Stimulated activated CD4-positive, alpha-beta T cell treated with anti-CD3 and anti-CD28 coated beads, Interleukin-4, amount 100 ng/mL, for 4 hours (primary cell): ENCODE results near the gene OAT.
"Not testable (repeated sequence)": the region's sequence is repeated elsewhere in the genome, so short reads cannot be mapped to it uniquely, and the experiment has no call there.

Source experiments
- DNase-seq, 2 experiments: peaks; one replicate each; pipeline ENCODE4 v3.0.0-alpha.2; 2020

Gene OAT

GRCh38 chr10:124376411-124376810, 42.3 kb downstream of the OAT start:
- no peak for DNase-seq

DNA sequence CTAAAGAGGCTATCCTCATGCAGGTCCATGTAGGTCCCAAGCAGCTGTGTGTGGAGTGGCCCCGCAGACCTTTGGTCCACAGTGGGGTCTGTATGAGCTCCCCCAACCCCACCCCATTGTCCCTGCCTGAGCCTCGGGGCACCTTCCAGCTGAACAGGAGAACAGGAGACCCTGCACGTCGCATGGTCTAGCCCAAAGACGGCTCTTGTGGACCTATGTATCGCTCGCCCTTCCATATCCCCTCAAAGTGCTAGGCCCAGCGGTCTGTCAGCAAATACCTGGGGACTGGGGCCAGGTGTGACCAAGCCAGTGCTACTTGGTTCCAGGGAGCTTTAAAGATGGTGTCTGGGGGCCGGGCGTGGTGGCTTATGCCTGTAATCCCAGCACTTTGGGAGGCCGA, 43.0 kb downstream of the OAT start:
- DNase-seq, result no peak

- DNase-seq, result no peak
These were observed 43.4 kb downstream of the OAT start for GRCh38 chr10:124375353-124375614.

GRCh38 chr10:124374535-124375352, 44.0 kb downstream of the OAT start:
- no peak for DNase-seq

GRCh38 chr10:124372899-124373298, 45.8 kb downstream of the OAT start:
- no peak for DNase-seq

DNA sequence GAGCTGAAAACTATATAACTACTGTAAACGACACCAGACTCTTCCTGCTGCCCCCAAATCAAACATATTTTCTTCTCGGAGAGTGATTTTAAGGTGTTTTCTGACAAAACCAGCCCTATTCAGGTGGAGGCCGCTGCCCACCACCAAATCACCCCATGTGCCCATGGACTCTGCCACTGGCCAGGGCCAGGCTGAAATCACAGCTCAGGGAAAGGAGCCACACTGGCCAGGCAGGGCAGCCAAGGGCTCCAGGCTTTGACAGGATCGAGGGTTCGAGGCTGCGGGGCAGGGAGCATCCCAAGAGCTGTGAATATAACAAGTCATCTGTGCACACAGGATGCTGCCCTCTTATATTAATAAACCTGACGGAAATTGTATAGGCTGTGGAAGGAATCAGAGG, 48.3 kb downstream of the OAT start:
- DNase-seq, result no peak

DNA sequence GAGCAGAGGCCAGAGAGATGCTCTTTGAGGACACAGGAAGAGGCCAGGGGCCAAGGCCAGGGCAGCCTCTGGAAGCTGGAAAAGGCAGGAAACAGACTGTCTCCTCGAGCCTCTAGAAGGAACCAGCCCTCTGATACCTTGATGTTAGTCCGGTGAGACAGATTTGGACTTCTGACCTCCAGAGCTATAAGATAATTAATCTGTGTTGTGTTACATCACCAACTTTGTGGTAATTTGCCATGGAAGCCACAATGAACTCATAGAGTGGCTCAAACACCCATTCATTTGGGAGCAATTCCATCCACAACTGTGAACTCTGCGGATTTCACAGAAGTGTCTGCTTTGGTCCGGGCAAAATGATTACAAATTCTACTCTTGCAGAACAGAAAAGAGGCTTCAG, 48.7 kb downstream of the OAT start:
- no peak for DNase-seq

GRCh38 chr10:124369533-124369932, 49.2 kb downstream of the OAT start:
- DNase-seq, result not testable (repeated sequence)

- DNase-seq, result no peak
These were observed 49.7 kb downstream of the OAT start for GRCh38 chr10:124369066-124369465.

DNA sequence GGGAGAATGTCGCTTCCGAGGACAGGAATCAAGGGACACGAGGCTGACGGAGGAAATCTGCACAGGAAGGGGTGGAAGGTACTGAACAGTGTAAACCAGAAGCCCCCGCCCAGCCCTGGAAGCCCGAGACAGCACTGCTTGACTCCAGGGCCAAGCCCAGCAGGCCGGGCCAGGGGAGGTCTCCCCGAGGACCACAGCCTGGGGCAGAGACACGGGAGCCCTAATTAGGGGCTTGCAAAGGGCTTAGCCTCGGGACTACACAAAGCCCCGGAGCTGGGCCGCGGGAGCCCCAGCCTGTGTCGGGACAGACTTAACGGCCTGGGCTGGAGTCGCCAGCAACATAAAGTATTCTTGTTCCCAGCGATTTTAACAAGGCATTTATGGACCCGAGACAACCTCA, 50.8 kb downstream of the OAT start:
- DNase-seq, result no peak

- DNase-seq, result no peak
These were observed 51.3 kb downstream of the OAT start for GRCh38 chr10:124367414-124367813.

DNA sequence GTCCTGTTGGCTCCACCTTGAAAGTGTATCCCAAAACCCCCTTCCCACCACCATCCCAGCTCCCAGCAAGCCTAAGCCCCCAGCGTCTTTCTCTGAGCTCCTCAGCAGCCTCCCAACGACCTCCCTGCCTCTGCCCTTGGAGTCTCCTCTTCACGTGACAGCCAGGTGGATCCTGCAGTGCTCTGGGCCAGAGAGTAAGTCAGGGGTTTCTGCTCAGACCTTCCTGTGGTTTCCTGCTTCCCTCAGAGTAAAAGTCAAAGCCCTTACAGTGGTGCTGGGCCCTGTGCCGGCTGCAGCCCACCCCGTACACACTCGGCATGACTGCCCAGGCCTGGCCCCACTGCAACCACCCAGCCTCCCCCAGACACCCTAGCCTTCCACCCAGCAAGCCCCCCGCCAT, 51.9 kb downstream of the OAT start:
- no peak for DNase-seq

- no peak for DNase-seq
These were observed 52.4 kb downstream of the OAT start for GRCh38 chr10:124366343-124366742.

GRCh38 chr10:124364674-124365073, 54.0 kb downstream of the OAT start:
- DNase-seq, result no peak

DNA sequence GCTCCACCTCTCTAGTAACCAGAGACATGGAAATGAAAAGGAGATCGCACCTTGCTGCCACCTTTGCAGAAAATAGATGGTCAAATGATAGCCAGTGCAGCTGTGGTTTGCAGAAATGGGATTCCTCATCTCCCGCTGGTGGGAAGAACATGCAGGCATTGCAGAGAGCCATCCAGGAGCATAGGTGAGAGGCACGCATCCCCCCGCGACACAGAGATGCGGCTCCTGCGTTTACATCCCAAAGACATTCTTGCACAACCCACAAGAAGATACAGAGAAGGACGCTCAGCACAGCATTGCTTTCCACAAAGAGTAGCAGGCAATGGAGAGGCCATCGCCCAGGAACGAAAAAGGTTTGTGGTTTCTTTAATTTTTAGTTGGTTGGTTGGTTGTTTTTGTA, 56.2 kb downstream of the OAT start:
- DNase-seq, result no peak

- DNase-seq, result no peak
These were observed 59.3 kb downstream of the OAT start for GRCh38 chr10:124359336-124359832.

DNA sequence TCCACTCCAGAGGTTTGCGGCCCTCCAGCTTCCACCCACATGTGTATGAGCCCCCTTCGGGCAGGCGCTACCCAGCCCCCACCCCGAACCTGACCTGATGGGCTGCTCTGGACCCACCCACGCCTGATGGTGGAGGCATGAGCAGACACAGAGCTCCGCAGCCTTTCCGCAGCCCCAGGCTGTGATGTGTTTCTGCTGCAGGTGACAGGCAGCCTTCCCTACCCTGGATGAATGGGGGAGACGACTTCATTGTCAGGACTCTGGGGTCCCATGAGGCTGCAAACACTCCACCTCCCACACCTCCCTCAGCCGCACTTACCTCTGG, 61.2 kb downstream of the OAT start:
- DNase-seq, result no peak

DNA sequence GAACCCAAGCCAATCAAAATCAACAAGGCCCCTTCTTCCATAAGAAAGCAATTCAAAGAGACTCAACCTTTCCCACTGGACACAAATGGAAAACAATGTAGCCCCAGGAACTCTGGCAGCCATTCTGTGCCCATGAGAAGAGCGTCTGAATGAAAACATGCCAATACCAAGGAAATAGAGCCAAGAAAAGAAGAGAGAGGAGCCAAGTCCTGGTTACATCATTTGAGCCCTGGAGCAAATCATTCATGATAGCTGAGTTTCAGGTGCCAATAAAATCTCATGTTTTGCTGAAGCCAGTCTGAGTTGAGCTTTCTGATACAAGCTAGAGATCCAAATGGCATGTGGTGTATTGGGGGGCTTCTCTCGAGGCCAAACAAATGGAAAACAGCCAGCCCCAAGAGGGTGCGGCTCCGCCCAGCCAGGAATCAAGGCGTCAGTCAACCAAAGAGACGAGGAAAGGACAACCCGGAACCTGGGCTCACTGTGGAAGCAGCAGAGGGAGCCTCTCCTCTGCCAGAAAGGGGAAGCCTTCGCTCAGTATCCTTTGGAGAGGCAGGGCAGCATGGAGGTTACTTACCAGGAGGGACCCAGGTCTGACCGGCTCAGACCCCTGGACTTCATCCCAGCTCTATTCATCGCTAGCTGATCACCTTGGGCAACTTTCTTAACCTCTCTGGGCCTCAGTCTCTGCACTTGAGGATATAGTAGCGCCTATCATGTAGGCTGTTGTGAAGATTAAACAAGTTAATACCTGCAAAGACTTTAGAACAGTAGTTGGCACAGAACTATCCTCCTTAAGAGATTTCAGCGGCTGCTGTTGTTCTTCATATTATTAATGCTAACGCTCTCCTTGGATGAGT, 61.8 kb downstream of the OAT start:
- no peak for DNase-seq

GRCh38 chr10:124354411-124355382, 64.0 kb downstream of the OAT start:
- DNase-seq, result peak; percentile 22 to 33

DNA sequence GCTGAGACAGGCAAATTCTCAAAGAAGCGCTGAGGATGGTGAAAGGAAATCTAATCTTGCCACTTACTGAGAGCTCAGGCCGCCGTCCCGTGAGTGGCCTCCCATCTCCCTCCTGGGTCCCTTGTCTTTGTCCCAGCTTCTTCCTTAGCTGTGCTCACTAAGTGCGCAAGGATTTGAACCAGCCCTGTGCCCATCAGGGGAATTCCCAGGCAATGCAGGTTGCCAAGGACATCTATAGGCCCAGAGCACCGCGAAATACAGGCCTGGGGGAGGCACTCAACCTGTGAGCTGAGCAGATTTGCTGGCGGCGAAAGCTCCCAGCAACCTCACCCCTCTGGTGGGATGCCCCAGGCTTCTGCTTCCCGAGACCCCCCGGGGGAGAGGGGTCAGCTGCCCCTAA, 64.8 kb downstream of the OAT start:
- DNase-seq, result no peak

DNA sequence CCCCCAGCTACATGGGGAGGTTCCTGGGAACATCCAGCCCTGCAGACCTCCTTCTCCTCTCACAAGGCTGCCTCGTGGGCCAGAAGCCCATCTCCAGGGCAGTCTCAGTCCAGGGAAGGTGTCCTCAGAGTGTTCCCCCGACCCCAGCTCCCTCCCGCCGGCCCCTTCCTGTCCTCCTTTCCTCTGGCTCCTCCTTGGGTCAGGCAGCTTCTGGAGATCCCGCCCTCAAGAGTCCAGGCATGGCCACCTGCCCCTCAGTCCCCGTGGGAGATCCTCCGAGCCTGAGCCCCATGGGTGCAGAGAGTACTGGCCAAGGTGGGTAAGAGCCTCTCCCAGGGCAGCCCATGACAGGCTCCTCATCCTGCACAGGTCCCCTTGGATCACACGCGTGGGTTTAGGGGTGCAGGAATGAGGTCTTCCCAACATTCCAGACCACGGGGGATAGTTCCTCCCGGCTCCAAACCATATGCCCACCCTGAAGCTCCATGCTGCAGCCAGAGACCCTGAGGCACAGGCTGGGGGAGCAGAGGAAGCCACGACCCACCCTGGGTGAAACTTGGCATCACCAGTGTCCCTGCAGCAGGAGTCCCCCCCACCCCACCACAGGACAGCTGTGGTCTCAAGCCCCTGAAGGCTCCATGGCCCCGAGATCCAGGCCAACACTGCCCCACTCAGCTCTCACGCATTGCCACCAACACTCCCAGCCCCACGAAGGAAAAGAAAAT, 65.5 kb downstream of the OAT start:
- no peak for DNase-seq

- DNase-seq, result no peak
These were observed 67.1 kb downstream of the OAT start for GRCh38 chr10:124351481-124352220.
